GM10847 (cell line): ENCODE results near the gene WNT2.

Experiments
- POLR2A ChIP-seq: IDR thresholded peaks from 2 replicates; pipeline ENCODE4 v1.6.1; 2011; ENCODE audit not compliant: insufficient read length; ENCODE audit errors: extremely low read depth

Gene WNT2

GRCh38 chr7:117278040-117278439 is 44.8 kb downstream of the WNT2 start:
- no peak for TF ChIP-seq POLR2A

DNA sequence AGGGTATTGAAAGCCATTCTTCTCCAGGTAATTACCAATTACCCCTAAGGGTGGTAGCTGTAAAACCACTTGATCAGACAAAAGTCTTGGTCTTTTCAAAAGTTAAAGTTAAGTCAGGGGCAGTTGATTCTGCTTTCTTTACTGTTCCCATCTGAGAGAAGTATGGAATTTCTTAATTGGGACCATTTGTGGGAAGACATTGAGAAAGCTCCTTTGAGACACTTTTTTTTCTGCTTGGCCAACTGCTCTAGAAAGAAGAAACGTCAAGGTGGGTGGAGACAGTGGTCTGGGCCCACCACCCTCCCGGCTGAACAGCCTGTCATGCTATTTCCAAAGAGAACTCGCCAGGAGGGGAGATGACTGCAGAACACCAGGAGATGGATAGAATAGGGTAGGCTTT is 45.3 kb downstream of the WNT2 start:
- TF ChIP-seq POLR2A, result no peak

- no peak for TF ChIP-seq POLR2A
Observed at GRCh38 chr7:117274951-117275350, 47.9 kb downstream of the WNT2 start.

- no peak for TF ChIP-seq POLR2A
Observed at GRCh38 chr7:117273814-117274225, 49.0 kb downstream of the WNT2 start.

DNA sequence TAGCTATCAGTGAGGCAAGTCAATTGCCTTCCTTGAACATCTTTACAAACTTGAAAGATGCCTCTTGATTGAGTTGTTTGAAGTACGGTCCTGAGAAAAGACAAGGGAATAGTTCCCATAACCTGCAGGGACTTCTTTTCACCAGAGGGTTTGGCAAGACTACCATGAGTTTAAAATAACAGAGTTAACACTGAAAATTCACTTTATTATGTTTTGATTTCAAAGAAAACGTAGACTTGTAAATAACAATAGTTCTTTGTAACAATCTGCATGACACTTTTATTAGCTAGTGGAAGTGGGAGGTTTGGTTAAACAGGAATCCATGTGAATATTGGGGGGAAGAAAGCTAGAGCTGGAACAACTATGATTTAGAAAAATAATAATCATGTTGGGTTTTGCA is 49.5 kb downstream of the WNT2 start:
- TF ChIP-seq POLR2A, result no peak

DNA sequence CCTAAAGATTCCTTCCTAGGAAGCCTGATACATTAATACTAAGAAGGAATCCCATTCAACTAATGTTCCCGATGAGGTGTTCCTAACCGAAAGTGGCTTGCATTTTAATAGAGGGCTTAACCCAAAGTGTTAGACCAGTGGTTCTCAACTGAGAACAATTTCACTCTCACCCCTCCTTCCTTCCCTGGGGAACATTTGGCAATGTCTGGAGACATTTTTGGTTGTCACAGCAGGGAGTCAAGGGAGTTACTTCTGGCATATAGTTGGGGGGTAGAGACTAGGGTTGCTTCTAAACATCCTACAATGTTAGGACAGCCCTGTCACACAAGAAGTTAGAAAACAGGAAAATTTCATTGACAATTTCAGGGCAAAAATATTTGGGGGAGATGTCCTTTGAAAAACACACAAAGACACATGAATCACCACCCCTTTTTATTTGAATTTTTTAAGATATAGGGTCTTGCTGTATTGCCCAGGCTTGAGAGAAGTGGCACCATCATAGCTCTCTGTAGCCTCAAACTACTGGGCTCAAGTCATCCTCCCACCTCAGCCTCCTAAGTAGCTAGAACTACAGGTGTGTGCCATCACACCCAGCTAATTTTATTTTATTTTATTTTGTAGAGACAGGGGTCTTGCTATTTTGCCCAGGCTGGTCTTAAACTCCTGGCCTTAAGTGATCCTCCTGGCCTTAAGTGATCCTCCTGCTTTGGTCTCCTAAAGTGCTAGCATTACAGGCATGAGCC is 50.7 kb downstream of the WNT2 start:
- TF ChIP-seq POLR2A, result no peak

GRCh38 chr7:117271566-117271965 is 51.3 kb downstream of the WNT2 start:
- TF ChIP-seq POLR2A, result no peak

DNA sequence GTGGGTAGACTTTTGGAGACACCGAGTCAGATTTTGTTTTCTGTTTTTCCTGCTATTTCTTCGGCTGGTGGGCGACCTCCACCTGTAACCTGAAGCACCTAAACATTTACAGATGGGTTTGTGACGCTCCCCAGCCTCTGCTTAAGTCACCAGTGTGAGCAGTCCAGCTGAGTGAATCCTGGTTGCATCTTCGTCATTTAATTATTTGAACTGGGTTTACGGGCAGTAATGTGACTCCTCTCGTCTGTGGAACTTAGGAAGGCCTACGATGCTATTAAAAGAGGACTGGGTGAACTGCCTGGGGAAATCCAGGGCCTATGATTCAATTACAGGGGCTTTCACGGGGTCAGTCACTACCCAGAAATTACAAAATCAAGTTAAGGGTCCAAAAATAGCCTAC is 52.5 kb downstream of the WNT2 start:
- no peak for TF ChIP-seq POLR2A

DNA sequence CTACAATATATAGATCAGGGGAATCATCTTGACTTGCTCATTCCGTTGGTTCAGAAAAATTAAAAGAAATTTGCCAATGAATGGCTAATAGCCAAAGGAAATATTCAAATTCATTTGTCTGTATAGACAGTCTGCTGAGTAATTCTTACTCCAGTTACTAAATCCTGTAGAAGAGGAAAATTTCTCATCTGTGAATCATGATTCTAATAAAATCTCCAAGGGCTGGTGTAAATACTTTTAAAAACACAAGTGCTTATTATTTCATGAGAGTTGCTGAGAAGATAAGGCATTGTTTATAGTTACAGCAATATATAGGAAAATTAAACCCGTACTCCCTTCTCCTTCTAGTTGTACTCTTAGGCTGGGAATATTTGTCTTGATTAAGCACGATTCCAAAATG is 53.0 kb downstream of the WNT2 start:
- no peak for TF ChIP-seq POLR2A

DNA sequence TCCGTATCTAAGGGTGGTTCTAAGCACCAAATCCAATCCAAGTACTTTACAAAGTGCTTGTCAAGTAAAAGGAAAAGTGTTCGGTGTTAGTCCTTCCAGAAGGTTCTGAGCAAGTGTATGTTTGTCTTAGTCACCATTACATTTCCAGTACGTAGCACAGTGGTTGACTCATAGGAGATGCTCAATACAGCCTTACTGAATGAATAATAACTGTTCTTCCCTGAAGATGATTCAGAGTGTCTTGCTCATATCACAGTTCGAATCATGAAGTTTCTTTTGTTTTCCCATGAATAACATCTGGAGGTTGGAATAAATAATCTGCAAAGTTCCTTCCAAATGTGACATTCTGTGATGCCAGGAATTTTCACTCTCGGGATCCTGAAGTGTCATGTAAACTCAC is 53.4 kb downstream of the WNT2 start:
- no peak for TF ChIP-seq POLR2A

GRCh38 chr7:117264716-117265115 is 58.1 kb downstream of the WNT2 start:
- no peak for TF ChIP-seq POLR2A

DNA sequence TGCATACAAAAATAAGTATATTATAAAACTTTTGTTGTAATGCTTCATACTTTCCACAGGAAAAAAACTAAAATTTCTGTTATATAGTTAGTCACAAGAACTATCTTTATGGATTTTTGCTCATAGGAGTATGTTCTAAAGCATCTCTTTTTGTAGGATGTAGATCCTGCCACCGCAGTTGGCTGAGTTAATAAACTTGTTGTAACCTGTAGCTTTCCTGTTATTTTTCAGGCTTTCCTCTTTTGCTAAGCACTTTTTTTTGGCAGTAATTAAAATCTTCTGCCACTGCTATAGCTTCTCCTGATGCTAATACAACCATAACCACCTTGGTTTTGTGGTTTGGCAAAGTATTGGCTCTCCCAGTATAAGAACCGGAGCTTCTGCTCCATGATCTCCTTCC is 60.3 kb downstream of the WNT2 start:
- no peak for TF ChIP-seq POLR2A

GRCh38 chr7:117259615-117260014 is 63.2 kb downstream of the WNT2 start:
- no peak for TF ChIP-seq POLR2A

- no peak for TF ChIP-seq POLR2A
Observed at GRCh38 chr7:117251687-117252086, 71.2 kb downstream of the WNT2 start.

DNA sequence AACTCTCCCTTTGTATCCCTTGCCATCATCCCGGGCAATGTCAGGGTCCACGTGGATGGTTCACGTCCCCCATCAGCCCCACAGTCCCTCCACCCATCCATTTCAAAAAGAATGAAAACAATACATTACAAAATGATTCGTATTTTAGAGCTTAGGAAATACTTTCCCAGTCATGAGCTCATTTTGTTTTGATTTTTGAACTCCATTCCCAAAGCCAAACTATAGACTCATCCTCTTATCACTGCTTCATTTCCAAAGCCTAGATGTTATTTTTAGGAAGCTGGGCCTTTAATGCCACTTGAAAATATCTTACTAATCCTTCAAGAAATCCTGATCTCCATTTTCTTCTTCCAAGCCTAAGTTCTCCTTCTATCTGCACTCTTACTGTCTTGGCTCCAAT is 72.1 kb downstream of the WNT2 start:
- no peak for TF ChIP-seq POLR2A

GRCh38 chr7:117250245-117250644 is 72.6 kb downstream of the WNT2 start:
- no peak for TF ChIP-seq POLR2A

DNA sequence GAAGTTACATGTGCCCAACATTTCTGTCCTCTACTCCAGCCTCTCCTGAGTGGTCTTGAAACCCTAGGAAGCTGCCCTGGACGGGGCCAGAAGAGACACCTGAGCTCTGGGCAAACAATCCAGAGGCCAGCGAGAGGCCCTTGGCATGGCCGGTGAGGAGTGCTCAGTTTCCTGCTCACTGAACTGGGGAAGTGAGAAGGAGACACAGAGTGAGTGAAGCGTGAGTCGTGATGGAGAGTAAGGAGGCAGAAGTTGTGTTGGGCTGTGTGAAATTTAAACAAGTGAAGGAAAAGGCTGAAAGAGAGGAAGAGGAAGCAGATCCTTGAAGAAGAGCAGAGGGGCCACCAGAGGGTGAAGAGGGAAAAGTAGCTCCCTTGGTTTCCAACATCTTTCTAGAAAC is 73.2 kb downstream of the WNT2 start:
- TF ChIP-seq POLR2A, result no peak
